Esophagus muscularis mucosa (tissue), 4 donors: ENCODE measurements around the gene CCDC186. TPM values are rescaled to one million over a fixed set of nuclear protein-coding genes. Genes with fewer than 3 reads are reported as not detected.

ENCODE experiments used
- DNase-seq: peaks from one replicate; pipeline ENCODE4 v3.0.0-alpha.2; 2017; ENCODE audit errors: extremely low spot score
- H3K27ac ChIP-seq, 4 donors: fragments of 200-600 bp; sonication (generic); replicated peaks in 1 of 4; 1 replicate in 3 of 4; 2 replicates in 1 of 4; pipeline ENCODE4 v1.5.1; 2016 to 2019; ENCODE audit warnings: mild to moderate bottlenecking in 1 of 4
- H3K27me3 ChIP-seq, 4 donors: fragments of 200-600 bp; sonication (generic); one replicate each; pipeline versions ENCODE4 v1.5.1 to v1.6.0; 2016 to 2019
- H3K36me3 ChIP-seq, 4 donors: fragments of 200-600 bp; sonication (generic); one replicate each; pipeline ENCODE4 v1.5.1; 2016 to 2019
- H3K4me1 ChIP-seq, 4 donors: fragments of 200-600 bp; sonication (generic); one replicate each; pipeline ENCODE4 v1.5.1; 2016 to 2019
- H3K4me3 ChIP-seq, 4 donors: fragments of 200-600 bp; sonication (generic); 1 replicate in 2 of 4; 2 replicates in 2 of 4; pipeline ENCODE4 v1.5.1; 2016 to 2019; ENCODE audit warnings: mild to moderate bottlenecking in 4 of 4, moderate library complexity in 1 of 4
- H3K9me3 ChIP-seq, 4 donors: fragments of 200-600 bp; sonication (generic); 1 replicate in 3 of 4; 2 replicates in 1 of 4; pipeline ENCODE4 v1.5.1; 2016 to 2019
- EP300 ChIP-seq: sonication (generic); formaldehyde crosslinking; IDR thresholded peaks from one replicate; pipeline ENCODE4 v1.6.1; 2017; ENCODE audit warnings: antibody characterized with exemption
- POLR2A ChIP-seq: fragments of 450-650 bp; IDR thresholded peaks from one replicate; pipeline ENCODE4 v1.6.1; 2017; ENCODE audit warnings: antibody characterized with exemption, moderate library complexity, mild to moderate bottlenecking, low read depth
- POLR2AphosphoS5 ChIP-seq, 2 donors: sonication (generic); formaldehyde crosslinking; IDR thresholded peaks; one replicate each; pipeline ENCODE4 v1.6.1; 2017; ENCODE audit warnings: antibody characterized with exemption in 2 of 2
- WGBS: methylation state at CpG from one replicate; pipeline ENCODE4 v1.1.5; 2018; 5-methylcytosine and 5-hydroxymethylcytosine counted together
- intact Hi-C: fragments of 100-400 bp; cut with DNase I; formaldehyde crosslinking; loops from one replicate; pipeline ENCODE4 v1.15.1; 2023
- small RNA-seq, 3 donors: library from RNA; depleted of rRNA; stranded (forward); fragments of <200 nt; gene quantifications; one replicate each; pipeline ENCODE3, GENCODE V24; 2016
- total RNA-seq, 4 donors: library from RNA; depleted of rRNA; stranded (reverse); fragments of >200 nt; gene quantifications; one replicate each; pipeline versions ENCODE4 v1.1.0 to v1.2.1, GENCODE V29; 2016
- TF ChIP-seq, protein P1 (sequence below), 3 experiments: fragments of 200-600 bp in 2 of 3; fragments of 450-650 bp in 1 of 3; sonication (generic) in 2 of 3; IDR thresholded peaks; one replicate each; pipeline ENCODE4 v1.5.1; 2017 to 2019; ENCODE audit warnings: antibody characterized with exemption in 3 of 3, mild to moderate bottlenecking in 2 of 3, moderate library complexity in 1 of 3

CCDC186 gene
- total RNA-seq, 4 donors from 2014 or later: 13.8 to 25.7 (median 20.9) TPM

DNA sequence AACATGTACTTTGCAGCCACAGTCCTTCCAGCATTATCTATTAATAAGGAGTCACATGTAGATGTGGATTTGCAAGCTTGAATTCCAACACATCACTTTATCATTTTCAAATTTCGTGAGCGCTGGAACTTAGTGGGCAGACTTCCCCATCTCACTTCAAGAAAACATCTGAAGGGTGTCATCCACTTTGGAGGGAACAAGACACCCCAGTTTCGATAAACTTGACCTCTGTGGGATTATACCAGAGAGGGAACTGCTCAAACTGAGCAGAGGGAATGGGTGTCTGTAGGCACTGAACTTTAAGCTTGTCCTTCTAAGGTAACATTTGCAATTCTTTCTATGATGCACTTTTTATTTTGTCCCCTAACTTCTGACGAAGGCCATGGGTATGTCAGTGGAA, 102.8 kb downstream of the CCDC186 start:
- Histone ChIP-seq H3K36me3 (no peaks in the 10 kb centered on the region), H3K27ac (no peak overlapping the region), H3K4me3 (no peak overlapping the region), H3K9me3 (no peaks in the 10 kb centered on the region), H3K27me3 (no peaks in the 10 kb centered on the region), H3K4me1 (peaks cover 14 to 25% (median 24%) of the 10 kb centered on the region in 4 donors)
- intact Hi-C loops: no loop called here
- TF ChIP-seq EP300: no peak
- TF ChIP-seq, protein P1, sequence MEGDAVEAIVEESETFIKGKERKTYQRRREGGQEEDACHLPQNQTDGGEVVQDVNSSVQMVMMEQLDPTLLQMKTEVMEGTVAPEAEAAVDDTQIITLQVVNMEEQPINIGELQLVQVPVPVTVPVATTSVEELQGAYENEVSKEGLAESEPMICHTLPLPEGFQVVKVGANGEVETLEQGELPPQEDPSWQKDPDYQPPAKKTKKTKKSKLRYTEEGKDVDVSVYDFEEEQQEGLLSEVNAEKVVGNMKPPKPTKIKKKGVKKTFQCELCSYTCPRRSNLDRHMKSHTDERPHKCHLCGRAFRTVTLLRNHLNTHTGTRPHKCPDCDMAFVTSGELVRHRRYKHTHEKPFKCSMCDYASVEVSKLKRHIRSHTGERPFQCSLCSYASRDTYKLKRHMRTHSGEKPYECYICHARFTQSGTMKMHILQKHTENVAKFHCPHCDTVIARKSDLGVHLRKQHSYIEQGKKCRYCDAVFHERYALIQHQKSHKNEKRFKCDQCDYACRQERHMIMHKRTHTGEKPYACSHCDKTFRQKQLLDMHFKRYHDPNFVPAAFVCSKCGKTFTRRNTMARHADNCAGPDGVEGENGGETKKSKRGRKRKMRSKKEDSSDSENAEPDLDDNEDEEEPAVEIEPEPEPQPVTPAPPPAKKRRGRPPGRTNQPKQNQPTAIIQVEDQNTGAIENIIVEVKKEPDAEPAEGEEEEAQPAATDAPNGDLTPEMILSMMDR (IDR thresholded peaks at IDR 0.05): no peak
- no peak for TF ChIP-seq POLR2A
- no peak for TF ChIP-seq POLR2AphosphoS5 (IDR thresholded peaks at IDR 0.05)
- DNase-seq: no peak
- 76% methylated on average over 4 of the region's 4 CpGs for WGBS

Small RNAs within 50 kb of the gene (small RNA-seq; reads per million reads assigned to genes)
- gene RF02277: 0 reads per million in 3 donors
- 0 reads per million in 3 donors for gene RNU6-709P

Other genes with a start within 250 kb of the CCDC186 start
- gene ADRB1, start 130.3 kb downstream of the CCDC186 start, total RNA-seq: 10 to 100 TPM in 3 of 4 donors, 1 to 10 TPM in 1; 4.2 to 25.3 (median 12.3) TPM
- gene TDRD1, start 5.2 kb upstream of the CCDC186 start, total RNA-seq: under 1 TPM in 3 of 4 donors, not detected in 1; 0.11 to 0.42 (median 0.13) TPM
- under 1 TPM; under 0.01 to 0.52 (median 0.17) TPM for gene VWA2, start 65.1 kb upstream of the CCDC186 start, total RNA-seq
- gene AFAP1L2, start 230.3 kb upstream of the CCDC186 start, total RNA-seq: 10 to 100 TPM; 18.5 to 23.2 (median 19.9) TPM